Measurements from ENCODE around the gene HHAT. TPM values are rescaled to one million over a fixed set of nuclear protein-coding genes. Genes with fewer than 3 reads are reported as not detected.

Gene HHAT
- total RNA-seq, 2 donors from 2014 or later, result 16.3 to 19.0 TPM

- intact Hi-C loops (cut with DNase I), result no loop called here
- Histone ChIP-seq H3K36me3 (no peaks in the 10 kb centered on the region), H3K9me3 (no peaks in the 10 kb centered on the region), H3K27ac (no peak overlapping the region), H3K4me3 (no peak overlapping the region), H3K4me1 (replicated peaks) (no peaks in the 10 kb centered on the region), H3K27me3 (replicated peaks; ENCODE audit: insufficient read depth) (no peaks in the 10 kb centered on the region)
- WGBS, result 97% methylated on average over 7 of the region's 7 CpGs
- no peak for DNase-seq (ENCODE audit: low spot score)
- TF ChIP-seq CTCF (IDR thresholded peaks at IDR 0.05), result no peak
- TF ChIP-seq POLR2A (IDR thresholded peaks at IDR 0.05), result no peak
- TF ChIP-seq POLR2AphosphoS5 (IDR thresholded peaks at IDR 0.05), result no peak
These were observed 100.0 kb downstream of the HHAT start for GRCh38 chr1:210428696-210429095.

- no peak for DNase-seq (ENCODE audit: low spot score)
- Histone ChIP-seq H3K27ac (no peak overlapping the region), H3K4me1 (replicated peaks) (no peaks in the 10 kb centered on the region), H3K4me3 (no peak overlapping the region), H3K9me3 (no peaks in the 10 kb centered on the region), H3K27me3 (replicated peaks; ENCODE audit: insufficient read depth) (no peaks in the 10 kb centered on the region), H3K36me3 (no peaks in the 10 kb centered on the region)
- WGBS, result 83% methylated on average over 4 of the region's 4 CpGs
- TF ChIP-seq CTCF (IDR thresholded peaks at IDR 0.05), result no peak
- TF ChIP-seq POLR2AphosphoS5 (IDR thresholded peaks at IDR 0.05), result no peak
- TF ChIP-seq POLR2A (IDR thresholded peaks at IDR 0.05), result no peak
- intact Hi-C loops (cut with DNase I), result no loop called here
These were observed 105.5 kb downstream of the HHAT start for GRCh38 chr1:210434223-210434622.

GRCh38 chr1:210437111-210437510 is 108.4 kb downstream of the HHAT start:
- no peak for DNase-seq (ENCODE audit: low spot score)
- H3K36me3 ChIP-seq, result no peaks in the 10 kb centered on the region
- no peaks in the 10 kb centered on the region for H3K4me1 ChIP-seq (replicated peaks)
- H3K4me3 ChIP-seq, result no peak overlapping the region
- WGBS, result 93% methylated on average over 6 of the region's 6 CpGs
- no peaks in the 10 kb centered on the region for H3K27me3 ChIP-seq (replicated peaks; ENCODE audit: insufficient read depth)
- intact Hi-C loops (cut with DNase I), result no loop called here
- H3K9me3 ChIP-seq, result no peaks in the 10 kb centered on the region
- TF ChIP-seq POLR2AphosphoS5 (IDR thresholded peaks at IDR 0.05) (no peak), CTCF (IDR thresholded peaks at IDR 0.05) (no peak), POLR2A (IDR thresholded peaks at IDR 0.05) (no peak)
- H3K27ac ChIP-seq, result no peak overlapping the region

GRCh38 chr1:210437781-210438180 is 109.1 kb downstream of the HHAT start:
- 92% methylated on average over 1 of the region's 1 CpG for WGBS
- DNase-seq (ENCODE audit: low spot score), result no peak
- Histone ChIP-seq H3K9me3 (no peaks in the 10 kb centered on the region), H3K27ac (no peak overlapping the region), H3K27me3 (replicated peaks; ENCODE audit: insufficient read depth) (no peaks in the 10 kb centered on the region), H3K4me3 (no peak overlapping the region), H3K36me3 (no peaks in the 10 kb centered on the region), H3K4me1 (replicated peaks) (no peaks in the 10 kb centered on the region)
- TF ChIP-seq CTCF (IDR thresholded peaks at IDR 0.05), result no peak
- TF ChIP-seq POLR2AphosphoS5 (IDR thresholded peaks at IDR 0.05), result no peak
- TF ChIP-seq POLR2A (IDR thresholded peaks at IDR 0.05), result no peak
- intact Hi-C loops (cut with DNase I), result no loop called here

- Histone ChIP-seq H3K36me3 (no peaks in the 10 kb centered on the region), H3K4me1 (replicated peaks) (no peaks in the 10 kb centered on the region), H3K4me3 (no peak overlapping the region), H3K27ac (no peak overlapping the region), H3K9me3 (no peaks in the 10 kb centered on the region), H3K27me3 (replicated peaks; ENCODE audit: insufficient read depth) (no peaks in the 10 kb centered on the region)
- no peak for DNase-seq (ENCODE audit: low spot score)
- TF ChIP-seq POLR2A (IDR thresholded peaks at IDR 0.05), result no peak
- TF ChIP-seq CTCF (IDR thresholded peaks at IDR 0.05), result no peak
- no peak for TF ChIP-seq POLR2AphosphoS5 (IDR thresholded peaks at IDR 0.05)
- intact Hi-C loops (cut with DNase I), result no loop called here
- 81% methylated on average over 7 of the region's 7 CpGs for WGBS
These were observed 110.5 kb downstream of the HHAT start for GRCh38 chr1:210438928-210439841.
